PC-3 (cell line): Measurements from ENCODE around the gene FOXP4.

ENCODE experiments used
- CTCF ChIP-seq: fragments of 300-600 bp; sonication (generic); conservative IDR thresholded peaks from 2 replicates; pipeline ENCODE4 v1.5.1; 2017; ENCODE audit warnings: antibody characterized with exemption, low read depth, mild to moderate bottlenecking, low read length
- EZH2phosphoT487 ChIP-seq: fragments of 300-600 bp; sonication (generic); IDR thresholded peaks from 2 replicates; pipeline ENCODE4 v1.6.1; 2018; ENCODE audit warnings: mild to moderate bottlenecking, antibody characterized with exemption, low read length, borderline replicate concordance

DNA sequence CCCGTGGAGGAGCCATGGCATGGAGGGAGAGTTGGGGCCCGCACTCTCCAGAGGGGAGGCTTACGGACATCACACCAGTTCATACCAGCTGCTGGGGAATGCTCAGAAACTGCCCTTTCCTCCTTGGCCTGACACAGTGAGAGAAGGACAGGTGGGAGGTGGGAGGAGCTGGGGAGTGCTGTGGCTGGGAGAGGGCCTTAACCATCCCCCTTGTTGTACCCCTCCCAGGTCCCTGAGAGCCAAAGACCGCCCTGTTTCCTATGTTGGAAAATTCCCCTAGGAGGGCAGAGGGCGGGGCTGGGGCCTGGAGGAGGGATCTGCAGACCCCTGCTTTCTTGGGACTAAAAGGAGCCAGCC lies 24.1 kb downstream of the FOXP4 start:
- no peak for TF ChIP-seq CTCF
- no peak for TF ChIP-seq EZH2phosphoT487
